ENCODE data around the gene THOC6.

The THOC6 gene

DNA sequence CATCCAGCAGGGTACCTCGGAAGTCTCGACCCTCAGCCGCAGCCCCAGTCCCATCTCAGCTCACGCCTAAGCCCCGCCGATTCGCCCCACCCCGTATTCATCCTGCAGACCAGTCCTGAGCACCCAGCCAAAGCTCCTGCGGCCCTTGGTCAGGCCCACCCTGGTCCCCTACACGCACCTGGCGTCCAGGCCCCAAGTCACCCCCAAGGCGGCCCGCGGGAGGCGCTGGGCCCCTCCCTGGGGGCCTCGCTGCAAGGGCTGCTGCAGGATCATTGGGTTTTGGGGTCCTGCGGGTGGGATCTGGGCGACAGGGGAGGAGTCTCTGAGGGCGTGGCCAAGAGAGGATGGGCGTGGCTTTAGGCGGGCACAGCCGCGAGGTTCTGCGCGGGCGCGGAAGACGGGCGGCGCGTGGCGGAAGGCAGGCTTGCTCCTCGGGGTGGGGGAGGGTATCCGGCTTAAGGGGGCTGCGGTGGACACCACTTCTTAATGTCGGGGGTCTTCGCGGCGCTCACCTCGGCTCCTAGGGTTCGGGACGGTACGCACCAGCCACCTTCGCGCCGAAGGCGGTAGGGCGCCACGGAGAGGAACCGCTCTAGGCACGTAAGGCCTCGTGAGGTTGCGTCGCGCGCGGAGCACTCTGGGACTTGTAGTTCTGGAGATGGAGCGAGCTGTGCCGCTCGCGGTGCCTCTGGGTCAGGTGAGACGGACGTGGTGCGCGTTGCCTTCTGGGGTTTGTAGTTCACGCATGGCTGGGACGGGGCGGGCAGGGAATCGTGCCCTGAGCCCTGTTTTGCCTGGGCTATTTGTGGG, at the start of gene THOC6, which contains the start of gene HCFC1R1:
Gene THOC6 (plus strand): TSS at position 367 of the 810 bp plus-strand sequence. CDS start 292 bp downstream, at position 659.
Gene HCFC1R1 (minus strand): TSS at position 274 of the 810 bp plus-strand sequence. CDS start 1 bp downstream, at position 273.
- peak; percentile 77 to 98 (median 95) for DNase-seq

GRCh38 chr16:2974319-2975056, 49.3 kb upstream of the THOC6 start:
- DNase-seq, result no peak

DNA sequence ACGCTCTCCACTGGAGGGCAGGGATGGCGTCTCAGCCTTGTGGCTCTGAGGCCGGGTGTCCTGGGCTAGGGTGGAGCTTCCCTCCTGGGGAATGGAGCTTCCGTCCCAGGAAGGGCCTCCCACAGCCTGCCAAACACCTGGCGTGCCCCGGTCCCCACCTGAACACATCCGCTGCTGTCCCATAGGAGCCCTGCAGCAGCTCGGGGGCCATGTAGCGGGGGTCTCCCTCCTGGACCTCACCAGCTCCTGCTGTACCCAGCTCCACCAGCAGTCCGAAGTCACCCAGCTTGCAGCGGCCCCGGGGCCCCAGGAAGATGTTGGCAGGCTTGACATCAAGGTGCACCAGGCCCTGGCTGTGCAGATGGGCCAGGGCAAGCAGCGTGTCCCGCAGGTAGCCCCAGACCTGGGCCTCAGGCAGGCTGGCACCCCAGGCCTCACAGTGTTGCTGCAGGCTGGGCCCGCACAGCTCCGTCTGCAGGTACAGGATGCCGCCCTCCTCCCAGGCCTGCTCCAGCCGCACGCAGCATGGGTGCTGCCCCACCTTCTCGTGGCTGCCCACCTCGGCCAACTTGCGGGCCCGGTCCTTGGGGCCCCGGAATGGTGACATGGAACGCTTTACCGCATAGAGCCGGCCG, 48.6 kb upstream of the THOC6 start:
- no peak for DNase-seq

- DNase-seq, result peak in 13 of 56 donors; percentile 7 to 41 (median 20)
Observed at GRCh38 chr16:2976201-2976600, 47.6 kb upstream of the THOC6 start.

DNA sequence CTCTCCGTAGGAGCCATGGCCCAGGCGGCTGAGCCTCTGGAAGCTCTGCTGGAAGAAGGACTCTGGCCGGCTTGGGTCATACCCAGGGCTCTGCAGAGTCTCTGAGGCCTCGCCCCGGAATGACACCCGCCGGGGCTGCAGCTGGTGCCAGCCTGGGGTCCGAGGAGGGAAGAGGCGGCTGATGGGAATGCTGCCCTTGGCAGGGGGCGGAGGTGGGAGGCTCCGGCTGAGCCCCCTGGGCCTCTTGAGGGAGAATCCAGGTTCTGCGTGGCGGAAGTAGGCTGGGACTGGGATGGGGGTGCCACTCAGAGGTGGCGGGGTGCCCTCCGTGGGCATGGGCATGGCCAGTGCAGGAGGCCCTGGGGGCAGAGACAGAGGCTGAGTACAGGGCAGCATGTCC, 47.2 kb upstream of the THOC6 start:
- no peak for DNase-seq

DNA sequence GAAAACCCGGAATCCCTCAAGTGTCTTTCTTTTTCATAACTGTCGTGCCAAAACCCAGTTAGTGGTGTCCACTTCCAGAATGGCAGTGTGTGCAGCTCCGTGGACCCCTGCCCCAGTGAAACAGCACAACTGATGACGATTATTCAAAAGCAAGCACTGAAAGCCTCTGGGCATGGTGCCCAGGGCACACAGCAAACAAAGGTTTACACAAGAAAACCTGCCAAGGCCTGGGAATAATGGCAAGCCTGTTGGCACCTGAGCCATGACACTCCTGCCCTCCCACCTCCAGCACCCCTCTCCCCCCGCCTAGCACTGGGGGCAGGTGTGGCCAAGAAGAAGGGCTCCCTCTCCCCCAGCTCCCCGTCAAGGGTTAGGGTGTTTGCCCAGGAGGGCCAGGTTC, 46.4 kb upstream of the THOC6 start:
- DNase-seq, result peak in 16 of 56 donors; percentile 8 to 57 (median 30)

- DNase-seq, result peak in 1 of 56 donors; percentile 39
Observed at GRCh38 chr16:2979669-2980226, 44.1 kb upstream of the THOC6 start.

GRCh38 chr16:2980227-2981176, 43.3 kb upstream of the THOC6 start, which contains the start of gene PKMYT1:
Gene PKMYT1 (minus strand): TSS chr16:2980446. CDS start chr16:2979657, 789 bp downstream.
- DNase-seq, result peak in 54 of 56 donors; percentile 46 to 94 (median 82)

DNA sequence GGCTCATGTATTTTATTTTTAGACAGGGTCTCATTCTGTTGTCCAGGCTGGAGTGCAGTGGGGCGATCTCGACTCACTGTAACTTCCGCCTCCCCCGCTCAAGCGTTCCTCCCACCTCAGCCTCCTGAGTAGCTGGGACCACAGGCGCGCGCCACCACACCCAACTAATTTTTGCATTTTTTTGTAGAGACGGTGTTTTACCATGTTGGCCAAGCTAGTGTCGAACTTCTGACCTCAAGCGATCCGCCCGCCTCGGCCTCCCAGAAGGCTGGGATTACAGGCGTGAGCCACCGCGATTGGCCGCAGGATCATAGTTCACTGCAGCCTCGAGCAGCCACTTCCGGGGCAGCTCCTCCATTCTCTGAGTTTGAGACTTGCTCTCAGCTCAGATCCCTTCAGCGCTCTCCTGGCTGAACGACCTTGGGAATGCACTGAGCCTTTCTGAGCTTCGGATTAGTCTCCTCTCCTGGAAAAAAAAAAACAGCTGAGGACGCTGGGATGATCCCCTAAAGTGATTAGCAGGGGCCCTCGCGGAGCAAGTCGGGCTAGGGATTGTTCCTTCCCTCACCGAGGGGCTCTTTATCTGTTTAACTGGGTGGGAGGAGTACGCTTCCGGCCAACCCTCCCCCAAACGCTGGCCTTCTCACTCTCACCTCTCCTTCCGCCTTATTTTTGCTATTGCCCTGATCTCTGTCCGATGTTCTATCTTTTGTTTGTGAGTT, 42.5 kb upstream of the THOC6 start:
- DNase-seq, result no peak

DNA sequence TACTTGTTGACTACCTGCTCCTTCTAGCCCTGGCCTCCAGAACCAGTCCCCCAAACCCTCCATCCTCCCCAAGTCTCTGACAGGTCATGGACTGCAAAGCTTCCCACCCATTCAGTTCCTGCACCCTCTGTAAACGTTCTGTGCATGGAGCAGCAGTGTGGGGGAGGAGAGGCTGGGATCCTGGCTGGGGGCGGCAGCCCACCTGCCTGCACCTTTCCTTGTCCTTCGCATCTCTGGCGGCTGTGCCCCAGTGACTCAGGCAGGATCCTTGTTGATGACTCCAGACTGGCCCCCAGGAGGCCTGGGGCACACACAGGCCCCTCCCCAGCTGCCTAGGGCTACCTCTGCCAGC, 42.0 kb upstream of the THOC6 start:
- no peak for DNase-seq

DNA sequence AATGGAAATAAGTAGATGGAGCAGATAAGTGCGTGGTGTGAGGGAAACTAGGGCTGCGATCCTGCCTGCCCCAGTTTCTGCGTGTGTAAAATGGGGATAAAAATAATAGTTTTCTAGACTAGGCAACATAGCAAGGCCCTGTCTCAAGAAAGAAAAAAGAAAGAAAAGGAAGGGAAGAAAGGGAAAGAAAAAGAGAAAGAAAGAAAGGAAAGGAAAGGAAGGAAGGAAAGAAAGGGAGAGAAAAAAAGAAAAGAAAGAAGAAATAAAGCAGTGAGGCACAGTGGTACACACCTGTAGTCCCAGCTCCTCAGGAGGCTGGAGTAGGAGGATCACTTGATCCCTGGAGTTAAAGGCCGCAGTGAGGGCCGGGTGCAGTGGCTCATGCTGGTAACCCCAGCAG, 41.4 kb upstream of the THOC6 start:
- DNase-seq, result no peak

- peak in 49 of 56 donors; percentile 25 to 86 (median 59) for DNase-seq
Observed at GRCh38 chr16:2983706-2984136, 40.1 kb upstream of the THOC6 start.

DNA sequence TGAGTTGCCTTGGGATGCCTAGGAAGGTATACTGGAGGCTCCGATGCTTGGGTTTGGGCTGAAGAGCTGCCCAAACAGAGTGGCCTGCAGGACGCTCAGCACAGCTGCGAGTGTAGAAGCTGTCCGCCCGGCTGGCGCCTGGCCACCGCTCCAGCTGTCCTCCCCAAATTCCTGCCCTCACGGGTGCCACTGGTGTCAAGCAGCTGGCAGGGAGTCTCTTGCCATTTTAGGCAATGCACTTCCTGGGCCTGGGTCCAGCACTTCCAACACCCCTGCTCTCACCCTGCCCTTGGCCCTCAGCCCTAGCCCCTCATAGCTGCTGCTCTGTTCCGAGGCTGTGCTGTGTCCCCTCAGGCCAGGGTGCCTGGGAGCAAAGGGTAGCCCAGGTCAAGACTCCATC, 38.4 kb upstream of the THOC6 start:
- DNase-seq, result no peak

GRCh38 chr16:2985893-2986355, 37.9 kb upstream of the THOC6 start:
- DNase-seq, result peak in 1 of 56 donors; percentile 24

GRCh38 chr16:2986623-2987188, 37.1 kb upstream of the THOC6 start:
- no peak for DNase-seq

DNA sequence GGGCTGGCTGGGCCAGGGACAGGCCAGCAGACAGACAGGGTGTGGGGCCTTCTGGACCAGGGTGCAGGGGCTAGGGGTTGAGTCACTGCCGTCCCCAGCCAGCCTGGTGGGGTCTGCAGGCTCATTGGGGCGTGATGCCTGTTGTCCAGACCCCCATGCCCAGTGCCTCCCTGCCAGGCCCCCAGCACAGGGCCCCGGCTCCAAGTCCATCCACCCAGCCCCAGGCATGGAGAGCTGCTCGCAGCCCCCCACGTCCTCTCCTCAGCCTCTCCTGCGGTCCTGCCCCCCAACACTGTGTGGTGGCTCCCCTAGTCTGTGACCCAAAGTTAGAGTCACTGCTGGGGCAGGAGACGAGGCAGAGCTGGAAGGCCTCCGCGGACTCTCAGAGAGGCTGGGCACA, 36.5 kb upstream of the THOC6 start:
- DNase-seq, result no peak

DNA sequence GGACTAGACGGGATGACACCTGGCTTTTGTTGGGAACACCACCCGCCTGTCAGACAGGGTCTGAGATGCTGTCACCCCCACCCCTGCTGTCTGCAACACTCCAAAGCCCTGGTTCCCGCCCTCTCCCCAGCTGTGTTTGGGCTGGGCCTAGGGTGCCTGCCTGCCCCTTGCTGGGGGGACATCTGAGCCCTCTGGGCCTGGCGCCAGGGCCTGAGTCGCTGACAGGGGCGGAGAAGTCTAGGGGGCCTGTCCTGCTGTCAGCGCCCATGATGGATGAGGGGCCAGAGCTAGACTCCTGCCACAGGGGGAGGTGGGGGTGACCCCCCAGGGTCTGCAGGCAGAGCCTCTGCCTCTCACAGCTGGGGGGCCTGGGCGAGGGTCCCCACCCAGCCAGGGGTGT, 36.0 kb upstream of the THOC6 start:
- no peak for DNase-seq

DNA sequence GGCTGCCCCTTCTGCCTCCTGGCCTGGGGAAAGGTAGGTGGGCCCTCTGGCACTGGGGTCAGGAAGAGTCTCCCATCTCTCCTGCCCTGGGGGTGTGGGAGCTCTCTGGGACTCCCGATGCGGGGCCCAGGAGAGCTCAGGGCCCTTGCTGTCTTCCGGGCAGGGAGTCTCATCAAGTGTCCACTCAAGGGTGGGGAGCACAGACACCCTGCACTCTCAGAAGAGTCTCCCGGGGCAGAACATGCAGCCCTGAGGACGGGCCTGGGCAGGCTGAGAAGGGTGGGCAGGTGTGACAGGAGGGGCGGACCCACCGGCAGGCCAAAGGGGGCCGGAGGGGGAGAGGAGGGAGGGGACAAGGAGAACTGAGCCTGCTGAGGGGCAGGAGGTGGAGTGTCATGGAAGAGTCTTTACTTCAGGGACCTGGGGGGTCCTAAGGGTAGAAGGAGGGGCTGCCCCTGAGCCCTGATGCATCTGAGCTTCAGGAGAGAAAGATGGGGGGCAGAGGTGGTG, 35.2 kb upstream of the THOC6 start:
- no peak for DNase-seq

GRCh38 chr16:2990891-2991290, 32.9 kb upstream of the THOC6 start:
- DNase-seq, result no peak

All from nucleus accumbens (tissue), 56 donors.